ENCODE results near the gene SMARCC2.

SMARCC2 gene

DNA sequence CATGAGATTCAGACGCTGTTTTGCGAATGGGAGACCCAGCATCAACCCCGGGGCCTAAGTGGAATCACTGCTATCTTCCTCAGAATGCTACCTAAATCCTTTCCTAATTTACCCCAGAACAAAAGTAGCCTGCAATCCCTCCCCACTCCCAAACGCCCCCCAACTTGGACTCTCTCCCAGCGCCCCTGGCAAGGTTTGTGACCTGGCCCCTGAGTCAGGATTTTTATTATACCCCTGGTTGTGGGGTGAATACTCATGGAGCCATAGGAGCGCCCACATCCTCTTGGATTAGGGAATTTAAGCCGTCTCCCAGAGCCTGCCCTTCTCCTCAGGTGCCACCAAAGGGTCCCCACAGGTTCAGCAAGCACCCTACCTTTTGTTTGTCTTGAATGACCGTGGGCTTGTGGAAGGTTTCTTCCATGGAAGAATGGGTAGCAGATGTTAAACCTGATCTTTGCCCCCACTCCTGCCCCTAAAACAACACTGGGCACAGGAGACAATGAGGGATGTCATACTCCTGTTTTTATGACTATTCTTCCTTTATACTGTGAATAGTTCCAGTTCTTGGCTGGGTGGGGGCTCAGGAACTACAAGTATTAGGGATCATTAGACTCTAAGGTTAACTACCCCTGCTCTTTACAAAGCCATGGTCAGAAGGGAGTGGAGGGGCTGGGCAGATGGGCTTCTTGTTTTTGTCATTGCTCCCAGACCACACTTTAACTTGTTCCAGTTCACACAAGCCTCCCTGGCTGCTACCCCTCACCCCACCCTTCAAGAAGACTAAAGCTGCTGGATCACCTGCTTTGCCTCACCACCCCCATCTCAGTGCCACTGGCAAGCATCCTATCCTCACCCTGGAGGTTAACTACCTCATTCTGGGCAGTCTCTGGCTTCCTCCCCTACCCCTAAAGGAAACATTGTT is 36.3 kb downstream of the SMARCC2 start:
- DNase-seq (ENCODE audit: extremely low read depth in 1 of 2, low read depth in 1 of 2): no peak

- DNase-seq (ENCODE audit: extremely low read depth in 1 of 2, low read depth in 1 of 2): peak; percentile 89 to 94
These were observed 37.0 kb downstream of the SMARCC2 start, which contains the start of gene MYL6B for GRCh38 chr12:56152132-56152755. Gene MYL6B, plus strand, starts transcription at chr12:56152587. Its CDS starts 1,332 bp downstream, at chr12:56153919.

DNA sequence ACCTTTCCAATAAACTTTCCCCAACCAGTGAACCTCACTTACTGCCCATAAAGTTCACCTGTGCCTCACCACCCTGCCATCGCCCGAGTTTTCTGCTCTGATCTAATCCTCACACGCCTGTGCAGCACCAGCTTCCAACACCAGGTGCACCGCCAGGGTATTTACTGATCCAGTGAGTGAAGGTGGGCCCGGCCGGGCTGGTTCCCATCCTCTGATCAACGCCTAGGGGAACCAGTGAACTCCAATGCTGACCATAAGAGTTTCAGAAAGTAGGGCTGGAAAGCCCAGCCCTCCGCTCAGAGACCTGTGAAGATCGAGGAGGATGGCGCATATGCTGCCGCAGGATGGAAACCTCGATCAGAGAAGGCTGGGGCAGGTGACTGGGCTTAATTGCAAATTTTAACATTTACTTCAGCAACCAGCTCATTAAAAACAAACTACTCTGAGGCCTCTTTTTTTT is 37.6 kb downstream of the SMARCC2 start:
- DNase-seq (ENCODE audit: extremely low read depth in 1 of 2, low read depth in 1 of 2): peak; percentile 45 to 51

- no peak for DNase-seq (ENCODE audit: extremely low read depth in 1 of 2, low read depth in 1 of 2)
These were observed 38.7 kb downstream of the SMARCC2 start for GRCh38 chr12:56150563-56150962.

DNA sequence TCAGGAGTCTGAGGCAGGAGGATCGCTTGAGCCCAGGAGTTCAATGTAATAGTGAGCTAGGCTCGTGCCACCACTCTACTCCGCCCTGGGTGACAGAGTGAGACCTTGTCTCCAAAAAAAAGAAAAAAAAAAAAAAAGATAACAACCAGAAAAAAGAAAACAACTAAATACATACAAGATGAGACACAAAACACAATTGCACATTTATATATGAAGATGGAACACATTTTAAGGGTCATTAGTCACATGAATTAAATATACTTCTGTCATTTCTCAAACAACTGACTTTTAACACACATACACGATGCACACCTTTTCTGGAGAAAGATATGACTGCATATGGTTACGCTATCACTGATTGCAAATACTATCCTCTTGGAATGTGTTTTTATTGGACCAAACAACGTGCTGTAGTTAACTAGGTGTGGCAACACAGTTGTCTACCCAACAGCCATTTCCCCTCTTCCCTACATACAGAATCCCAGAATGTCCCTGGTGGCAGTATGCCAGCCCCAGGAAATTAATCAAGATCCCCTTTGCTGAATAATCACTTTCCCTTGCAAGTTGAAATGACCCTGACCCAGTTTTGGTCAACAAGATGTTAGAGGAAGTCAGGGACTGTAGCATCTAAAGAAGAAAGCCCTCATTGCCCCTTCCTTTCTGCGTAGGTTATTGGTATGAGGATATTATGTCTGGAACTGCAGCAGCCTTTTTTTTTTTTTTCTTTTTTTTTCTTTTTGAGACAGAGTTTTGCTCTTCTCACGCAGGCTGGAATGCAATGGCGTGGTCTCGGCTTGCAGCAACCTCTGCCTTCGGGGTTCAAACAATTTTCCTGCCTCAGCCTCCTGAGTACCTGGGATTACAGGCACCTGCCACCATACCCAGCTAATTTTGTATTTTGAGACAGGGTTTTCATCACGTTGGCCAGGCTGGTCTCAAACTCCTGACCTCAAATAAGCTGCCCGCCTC is 42.5 kb downstream of the SMARCC2 start:
- DNase-seq (ENCODE audit: extremely low read depth in 1 of 2, low read depth in 1 of 2): no peak

DNA sequence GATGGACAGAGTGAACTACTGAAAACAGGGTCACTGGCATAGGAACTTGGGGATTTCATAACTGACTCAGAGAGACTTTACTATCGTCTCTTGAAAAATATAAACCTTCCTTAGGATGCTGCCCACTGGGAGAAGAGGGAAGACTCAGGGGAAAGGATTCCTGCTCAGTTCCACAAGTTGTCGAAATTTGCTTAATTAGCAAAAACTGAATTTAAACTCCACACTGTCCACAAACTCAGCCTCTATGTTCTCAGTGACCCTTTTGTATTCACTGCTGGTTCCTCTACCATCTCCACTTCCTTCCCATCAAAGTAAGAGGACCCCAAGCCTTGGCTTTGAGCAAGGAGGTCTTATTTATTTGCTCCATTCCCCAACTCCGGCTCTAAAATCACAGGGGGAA is 44.1 kb downstream of the SMARCC2 start:
- DNase-seq (ENCODE audit: extremely low read depth in 1 of 2, low read depth in 1 of 2): no peak

GRCh38 chr12:56143870-56144269 is 45.4 kb downstream of the SMARCC2 start:
- no peak for DNase-seq (ENCODE audit: extremely low read depth in 1 of 2, low read depth in 1 of 2)

- DNase-seq (ENCODE audit: extremely low read depth in 1 of 2, low read depth in 1 of 2): no peak
These were observed 46.1 kb downstream of the SMARCC2 start for GRCh38 chr12:56143217-56143616.

DNA sequence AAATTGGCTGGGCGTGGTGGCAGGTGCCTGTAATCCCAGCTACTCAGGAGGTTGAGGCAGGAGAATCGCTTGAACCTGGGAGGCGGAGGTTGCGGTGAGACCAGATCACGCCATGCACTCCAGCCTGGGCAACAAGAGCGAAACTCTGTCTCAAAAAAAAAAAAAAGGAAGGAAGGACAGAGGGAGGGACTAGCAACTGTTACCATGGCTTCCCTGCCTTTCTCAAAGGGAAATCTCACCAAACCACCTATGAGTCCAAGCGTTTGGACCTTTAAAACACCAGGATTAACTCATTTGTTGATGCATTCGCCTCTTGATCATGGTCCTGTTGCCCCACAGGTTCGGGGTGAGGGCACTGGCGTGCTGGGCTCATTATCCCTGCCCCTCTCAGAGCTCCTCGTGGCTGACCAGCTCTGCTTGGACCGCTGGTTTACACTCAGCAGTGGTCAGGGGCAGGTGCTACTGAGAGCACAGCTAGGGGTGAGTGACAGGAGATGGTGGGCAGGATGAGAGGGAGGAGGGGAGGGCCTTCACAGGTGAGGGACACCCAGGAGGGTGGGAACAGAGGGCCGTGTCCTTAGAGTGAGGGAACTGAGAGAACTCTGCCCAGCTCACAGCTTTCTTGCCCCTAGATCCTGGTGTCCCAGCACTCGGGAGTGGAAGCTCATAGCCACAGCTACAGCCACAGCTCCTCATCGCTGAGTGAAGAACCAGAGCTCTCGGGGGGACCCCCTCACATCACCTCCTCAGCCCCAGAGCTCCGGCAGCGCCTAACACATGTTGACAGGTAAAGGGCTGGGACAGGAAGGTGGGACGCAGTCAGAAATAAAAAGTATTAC is 47.1 kb downstream of the SMARCC2 start:
- no peak for DNase-seq (ENCODE audit: extremely low read depth in 1 of 2, low read depth in 1 of 2)

DNA sequence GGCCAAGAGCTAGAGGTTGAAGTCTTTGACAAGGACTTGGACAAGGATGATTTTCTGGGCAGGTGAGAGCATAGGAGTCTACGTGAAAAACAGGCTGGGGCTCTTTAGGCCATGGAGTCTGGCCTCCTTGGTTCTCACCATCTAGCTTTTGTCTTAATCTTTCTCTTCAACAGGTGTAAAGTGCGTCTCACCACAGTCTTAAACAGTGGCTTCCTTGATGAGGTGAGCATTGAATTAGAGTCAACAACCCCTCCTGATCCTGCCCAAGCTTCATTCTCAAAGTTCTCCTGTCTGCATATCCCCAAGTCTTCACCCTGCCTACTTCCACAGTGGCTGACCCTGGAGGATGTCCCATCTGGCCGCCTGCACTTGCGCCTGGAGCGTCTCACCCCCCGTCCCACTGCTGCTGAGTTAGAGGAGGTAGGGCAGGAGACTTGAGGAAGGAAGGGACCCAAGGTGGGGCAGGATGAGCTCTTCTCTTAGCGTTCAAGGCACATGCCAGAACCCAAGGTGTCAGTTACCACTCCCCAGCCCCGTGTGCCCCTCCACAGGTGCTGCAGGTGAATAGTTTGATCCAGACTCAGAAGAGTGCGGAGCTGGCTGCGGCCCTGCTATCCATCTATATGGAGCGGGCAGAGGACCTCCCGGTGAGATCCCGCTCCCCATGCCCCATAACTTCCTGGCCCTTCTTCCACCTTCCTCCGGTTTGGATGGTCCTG is 51.3 kb downstream of the SMARCC2 start:
- DNase-seq (ENCODE audit: extremely low read depth in 1 of 2, low read depth in 1 of 2): no peak

GRCh38 chr12:56134897-56135296 is 54.4 kb downstream of the SMARCC2 start:
- no peak for DNase-seq (ENCODE audit: extremely low read depth in 1 of 2, low read depth in 1 of 2)

- DNase-seq (ENCODE audit: extremely low read depth in 1 of 2, low read depth in 1 of 2): no peak
These were observed 58.4 kb downstream of the SMARCC2 start for GRCh38 chr12:56130876-56131275.

- no peak for DNase-seq (ENCODE audit: extremely low read depth in 1 of 2, low read depth in 1 of 2)
These were observed 59.3 kb downstream of the SMARCC2 start for GRCh38 chr12:56129942-56130495.

DNA sequence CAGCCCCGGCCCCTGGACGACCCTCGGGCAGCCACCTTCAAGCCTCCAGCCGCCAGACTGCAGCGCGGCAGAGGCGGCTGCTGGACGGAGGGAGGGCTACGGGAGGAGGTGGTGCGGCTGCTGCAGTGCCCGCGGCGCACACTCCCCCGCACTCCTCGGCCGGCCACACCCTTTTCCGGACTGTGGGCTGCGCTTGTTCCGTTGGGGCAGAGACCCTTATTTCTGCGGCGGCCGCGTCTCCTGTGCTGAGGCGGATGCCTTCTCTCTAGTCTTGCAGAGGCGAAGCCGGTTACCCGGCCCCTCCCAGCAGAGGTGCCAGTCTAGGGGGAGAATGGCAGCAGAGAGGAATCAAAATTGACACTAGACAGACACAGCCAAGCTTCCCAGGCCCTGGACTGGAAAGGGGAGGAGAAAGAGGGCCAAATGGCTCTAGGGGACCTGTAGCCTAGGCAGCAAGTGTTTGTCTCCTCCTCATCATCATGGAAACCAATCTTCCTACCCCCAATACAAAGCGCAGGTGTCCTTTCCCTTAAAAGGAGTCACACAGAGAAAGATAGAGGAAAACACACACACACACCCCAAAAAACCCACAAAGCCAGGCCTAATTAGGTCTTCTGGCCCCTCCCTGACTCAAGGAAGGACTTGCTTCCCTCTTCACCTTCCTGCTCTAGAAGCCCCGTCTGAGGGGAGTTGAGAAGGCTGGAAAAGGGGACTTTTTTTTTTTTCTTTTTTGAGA is 59.9 kb downstream of the SMARCC2 start:
- peak; percentile 73 to 75 for DNase-seq (ENCODE audit: extremely low read depth in 1 of 2, low read depth in 1 of 2)

DNA sequence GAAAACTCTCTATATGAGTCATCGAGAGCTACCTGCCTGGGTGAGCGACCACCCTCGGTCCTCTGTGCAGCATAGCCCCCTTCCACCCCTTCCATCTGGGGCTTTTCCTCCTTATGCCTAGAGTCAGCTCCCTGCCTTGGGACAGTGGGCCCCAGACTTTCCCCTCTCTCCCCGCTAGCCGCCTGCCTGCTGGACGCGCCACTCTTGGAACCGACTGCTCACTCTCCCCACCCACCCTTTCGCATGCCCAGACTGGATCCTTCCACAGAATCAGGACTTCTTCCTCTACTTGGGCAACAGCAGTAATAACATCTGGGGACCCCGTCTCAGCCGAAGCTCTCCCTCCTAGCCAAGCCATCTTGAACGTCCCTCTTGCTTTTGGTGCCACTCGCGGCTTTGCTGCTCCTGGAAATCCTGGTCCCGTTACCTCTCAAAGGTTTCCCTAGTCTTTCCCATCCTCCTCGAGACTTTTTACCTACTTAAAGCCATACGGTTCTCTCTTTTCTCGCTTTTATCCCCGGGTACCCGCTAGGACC is 60.5 kb downstream of the SMARCC2 start:
- no peak for DNase-seq (ENCODE audit: extremely low read depth in 1 of 2, low read depth in 1 of 2)

DNA sequence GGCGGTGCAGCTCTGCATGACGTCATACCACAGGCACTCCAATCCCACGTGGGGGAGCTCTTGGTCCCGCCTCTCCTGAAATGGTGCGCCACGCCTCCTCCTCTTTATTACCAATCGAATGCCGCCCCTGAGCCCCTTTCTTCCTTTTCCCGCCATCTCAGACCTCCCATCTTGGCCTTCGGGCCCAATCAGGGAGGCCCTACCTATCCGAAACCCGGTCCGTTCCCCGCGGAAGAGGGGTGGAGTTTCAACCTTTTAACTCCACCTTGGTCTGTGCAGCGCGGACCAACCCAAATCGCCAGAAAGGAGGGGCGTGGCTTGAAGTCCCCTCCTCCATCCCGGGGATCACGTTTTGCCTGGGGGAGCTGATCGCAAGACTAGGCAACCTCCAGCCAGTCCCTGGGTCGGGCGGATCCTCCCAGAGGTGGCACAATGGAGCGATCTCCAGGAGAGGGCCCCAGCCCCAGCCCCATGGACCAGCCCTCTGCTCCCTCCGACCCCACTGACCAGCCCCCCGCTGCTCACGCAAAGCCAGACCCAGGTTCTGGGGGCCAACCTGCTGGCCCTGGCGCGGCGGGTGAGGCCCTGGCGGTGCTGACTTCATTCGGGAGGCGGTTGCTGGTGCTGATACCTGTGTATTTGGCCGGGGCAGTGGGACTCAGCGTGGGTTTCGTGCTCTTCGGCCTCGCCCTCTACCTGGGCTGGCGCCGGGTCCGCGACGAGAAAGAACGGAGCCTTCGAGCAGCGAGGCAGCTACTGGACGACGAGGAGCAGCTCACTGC is 61.2 kb downstream of the SMARCC2 start, which contains the start of gene ESYT1:
ESYT1 (plus strand) TSS at position 380 of the 782 bp plus-strand sequence; CDS start at position 433, 53 bp downstream.
- DNase-seq (ENCODE audit: extremely low read depth in 1 of 2, low read depth in 1 of 2): peak; percentile 92 to 98

GRCh38 chr12:56127485-56127887 is 61.8 kb downstream of the SMARCC2 start:
- no peak for DNase-seq (ENCODE audit: extremely low read depth in 1 of 2, low read depth in 1 of 2)
